Fibroblast of pulmonary artery (primary cell): Measurements from ENCODE around the gene SH3GL2.

Experiments
- DNase-seq: peaks from one replicate; pipeline ENCODE4 v3.0.0-alpha.2; 2010; ENCODE audit warnings: low read depth
- H3K4me3 ChIP-seq: replicated peaks from 2 replicates; pipeline ENCODE4 v1.5.1; 2011; ENCODE audit warnings: low read depth, mild to moderate bottlenecking, control low read depth, low read length, moderate library complexity
- CTCF ChIP-seq: IDR thresholded peaks from 2 replicates; pipeline ENCODE4 v1.5.1; 2011; ENCODE audit warnings: mild to moderate bottlenecking, control low read depth, low read length, inconsistent platforms; ENCODE audit errors: missing control alignments

Gene SH3GL2

DNA sequence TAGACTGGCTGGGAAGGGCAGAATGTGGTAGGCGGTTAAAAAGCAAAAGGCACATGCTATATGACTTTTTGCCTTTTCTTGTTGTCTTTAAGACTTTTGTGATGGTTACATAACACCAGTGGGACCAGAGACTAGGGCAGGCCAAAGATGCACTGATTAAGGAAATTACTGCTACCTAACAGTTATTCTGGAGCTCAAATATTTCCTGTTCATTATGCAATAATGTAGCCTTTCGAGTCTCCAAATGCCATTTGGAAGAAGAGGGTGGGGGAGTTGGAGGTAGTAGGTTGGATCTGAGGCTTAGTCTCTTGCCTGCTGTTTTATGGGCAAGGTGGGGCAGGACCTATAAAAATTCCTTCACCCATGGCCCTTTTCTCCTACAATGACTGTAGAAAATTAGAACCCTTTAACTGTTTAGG lies 51.7 kb downstream of the SH3GL2 start:
- no peak for TF ChIP-seq CTCF
- no peak overlapping the region for H3K4me3 ChIP-seq
- no peak for DNase-seq

DNA sequence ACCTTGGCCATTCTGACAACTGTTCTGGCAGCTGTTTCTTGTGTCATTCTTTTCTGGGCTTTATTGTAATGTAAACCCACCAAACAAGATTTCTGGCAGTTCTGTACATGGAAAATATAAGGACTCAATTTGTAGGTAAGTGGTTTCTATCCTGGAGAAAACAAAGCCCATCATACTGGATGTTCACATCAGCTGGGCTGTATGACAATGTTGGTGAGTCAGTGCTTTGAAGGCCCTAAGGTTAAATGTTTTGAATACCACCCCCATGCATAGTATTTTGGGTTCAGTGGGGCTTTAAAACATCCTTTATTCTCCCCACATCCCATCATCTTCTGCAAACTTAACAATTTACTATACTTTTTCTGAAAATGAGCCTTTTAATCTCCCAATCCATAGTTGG lies 52.5 kb downstream of the SH3GL2 start:
- no peak for DNase-seq
- no peak for TF ChIP-seq CTCF
- no peak overlapping the region for H3K4me3 ChIP-seq

DNA sequence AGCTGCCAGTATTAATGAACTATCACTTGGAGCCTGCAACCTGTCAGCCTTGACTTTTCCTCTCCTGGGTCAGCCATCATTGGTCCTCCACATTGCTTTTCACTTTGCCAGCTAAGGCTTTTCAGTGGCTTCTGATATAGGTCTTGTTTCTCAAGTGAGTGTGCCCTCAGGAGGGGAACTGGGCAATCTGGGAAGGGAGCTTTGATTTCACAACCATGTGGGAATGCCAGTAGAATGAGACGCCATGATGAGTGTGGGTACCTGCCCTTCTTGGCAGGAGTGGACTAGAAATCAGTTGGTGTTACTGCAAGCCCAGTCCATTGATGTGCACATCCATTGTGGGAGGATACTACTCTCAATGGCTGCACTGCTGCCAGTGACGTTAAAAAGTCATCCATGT lies 54.1 kb downstream of the SH3GL2 start:
- no peak for TF ChIP-seq CTCF
- no peak overlapping the region for H3K4me3 ChIP-seq
- DNase-seq = no peak

DNA sequence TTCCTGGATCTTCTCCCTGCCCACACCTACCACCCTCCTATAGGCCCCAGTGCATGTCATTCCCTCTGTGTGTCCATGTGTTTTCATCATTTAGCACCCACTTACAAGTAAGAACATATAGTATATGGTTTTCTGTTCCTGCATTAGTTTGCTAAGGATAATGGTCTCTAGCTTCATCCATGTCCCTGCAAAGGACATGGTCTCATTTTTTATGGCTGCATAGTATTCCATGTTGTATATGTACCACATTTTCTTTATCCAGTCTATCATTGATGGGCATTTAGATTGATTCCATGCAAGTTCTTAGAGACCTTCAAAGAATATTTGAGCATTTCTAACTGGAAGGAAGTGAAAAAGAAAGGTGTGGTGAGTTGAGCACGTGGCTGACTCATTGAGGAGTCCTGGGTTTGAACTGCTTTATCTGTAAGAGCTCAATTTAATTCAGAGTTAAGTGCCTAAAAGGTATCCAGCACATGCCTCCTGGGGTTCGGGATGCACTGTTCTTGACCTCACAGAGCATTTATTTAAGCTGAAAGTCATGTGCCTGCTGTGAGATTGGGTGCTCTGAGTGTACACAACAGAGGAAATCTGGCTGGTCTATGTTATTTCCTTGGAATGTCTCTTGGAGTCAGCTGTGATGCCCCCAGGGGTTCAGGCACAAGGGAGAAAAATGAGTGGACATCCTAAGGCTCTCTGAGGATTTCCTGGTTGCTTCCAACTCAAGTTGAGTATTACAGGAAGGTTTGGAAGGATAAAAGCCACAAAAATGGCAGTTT lies 56.4 kb downstream of the SH3GL2 start:
- H3K4me3 ChIP-seq = no peak overlapping the region
- TF ChIP-seq CTCF = no peak
- no peak for DNase-seq

GRCh38 chr9:17636349-17636748 lies 57.5 kb downstream of the SH3GL2 start:
- TF ChIP-seq CTCF = no peak
- no peak for DNase-seq
- no peak overlapping the region for H3K4me3 ChIP-seq

GRCh38 chr9:17636821-17637220 lies 58.0 kb downstream of the SH3GL2 start:
- DNase-seq = no peak
- no peak for TF ChIP-seq CTCF
- no peak overlapping the region for H3K4me3 ChIP-seq

- no peak overlapping the region for H3K4me3 ChIP-seq
- no peak for TF ChIP-seq CTCF
- no peak for DNase-seq
Measured at GRCh38 chr9:17637229-17637628, 58.4 kb downstream of the SH3GL2 start.
